HL-60 (cell line): ENCODE measurements around the gene DCLRE1B.

ENCODE experiments used
- DNase-seq, 2 experiments: peaks; one replicate each; pipeline ENCODE4 v3.0.0-alpha.2; 2010 to 2020; ENCODE audit warnings: low read depth in 1 of 2, low spot score in 1 of 2
- H3K27ac ChIP-seq: fragments of 250-450 bp; sonication (Bioruptor Pico); replicated peaks from 2 replicates; pipeline ENCODE4 v1.5.1; 2020; ENCODE audit warnings: mild to moderate bottlenecking, moderate library complexity
- H3K27me3 ChIP-seq: fragments of 250-450 bp; sonication (Bioruptor Pico); 2 replicates; pipeline ENCODE4 v1.5.1; 2021; ENCODE audit warnings: mild to moderate bottlenecking, moderate library complexity; ENCODE audit not compliant: insufficient read depth, poor library complexity, severe bottlenecking
- H3K4me3 ChIP-seq: replicated peaks from 2 replicates; pipeline ENCODE4 v1.5.1; 2011; ENCODE audit warnings: mild to moderate bottlenecking, control low read depth, low read length; ENCODE audit not compliant: insufficient read depth
- CTCF ChIP-seq: IDR thresholded peaks from one replicate; pipeline ENCODE4 v1.5.1; 2011; ENCODE audit warnings: low read length, control low read depth, inconsistent platforms; ENCODE audit not compliant: insufficient read depth
- GABPA ChIP-seq: IDR thresholded peaks from 2 replicates; pipeline ENCODE4 v1.6.1; 2012; ENCODE audit warnings: low read depth
- POLR2AphosphoS5 ChIP-seq: IDR thresholded peaks from 2 replicates; pipeline ENCODE4 v1.6.1; 2012; ENCODE audit warnings: low read depth
- REST ChIP-seq: IDR thresholded peaks from 2 replicates; pipeline ENCODE4 v1.6.1; 2012; ENCODE audit warnings: low read depth; ENCODE audit not compliant: insufficient replicate concordance
- SPI1 ChIP-seq: IDR thresholded peaks from 2 replicates; pipeline ENCODE4 v1.6.1; 2012; ENCODE audit warnings: low read depth, mild to moderate bottlenecking, borderline replicate concordance

Gene DCLRE1B

GRCh38 chr1:113950908-113951307, 45.8 kb downstream of the DCLRE1B start:
- TF ChIP-seq GABPA (no peak), POLR2AphosphoS5 (no peak), SPI1 (no peak), REST (no peak), CTCF (no peak)
- H3K27me3 ChIP-seq, result no peaks in the 10 kb centered on the region
- DNase-seq, result no peak
- H3K4me3 ChIP-seq, result no peak overlapping the region
- H3K27ac ChIP-seq, result no peak overlapping the region

DNA sequence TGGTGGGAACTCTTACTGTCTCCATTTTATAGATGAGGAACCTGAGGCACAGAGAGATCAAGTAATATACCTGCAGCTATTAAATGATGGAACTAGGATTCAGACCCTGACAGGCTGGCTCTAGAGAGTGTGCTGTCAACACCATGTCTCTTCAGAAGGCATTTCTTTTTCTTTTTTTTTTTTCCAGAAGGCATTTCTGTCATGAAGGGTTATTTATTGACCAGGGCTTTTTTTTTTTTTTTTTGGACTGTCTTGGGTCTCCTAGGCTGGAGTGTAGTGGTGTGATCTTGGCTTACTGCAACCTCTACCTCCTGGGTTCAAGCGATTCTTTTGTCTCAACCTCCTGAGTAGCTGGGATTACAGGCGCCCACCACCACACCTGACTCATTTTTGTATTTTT, 46.6 kb downstream of the DCLRE1B start:
- no peaks in the 10 kb centered on the region for H3K27me3 ChIP-seq
- TF ChIP-seq CTCF (no peak), SPI1 (no peak), REST (no peak)

GRCh38 chr1:113957984-113958383, 52.9 kb downstream of the DCLRE1B start:
- H3K4me3 ChIP-seq, result no peak overlapping the region
- H3K27me3 ChIP-seq, result no peaks in the 10 kb centered on the region
- no peak for DNase-seq
- TF ChIP-seq CTCF, result no peak
- TF ChIP-seq REST, result no peak
- TF ChIP-seq POLR2AphosphoS5, result no peak
- no peak for TF ChIP-seq GABPA
- TF ChIP-seq SPI1, result no peak
- H3K27ac ChIP-seq, result no peak overlapping the region

More for the DNA sequence above, 46.6 kb downstream of the DCLRE1B start:
- no peak for DNase-seq
- Histone ChIP-seq H3K27ac (no peak overlapping the region), H3K4me3 (no peak overlapping the region)
